K562 (cell line): Measurements from ENCODE around the gene GABPB2. TPM values are rescaled to one million over a fixed set of nuclear protein-coding genes. Genes with fewer than 3 reads are reported as not detected.

Experiments
- BCOR ChIP-seq: fragments of 450-650 bp; IDR thresholded peaks from 2 replicates; pipeline ENCODE4 v1.6.1; 2016
- CREBBP ChIP-seq: IDR thresholded peaks from one replicate; pipeline ENCODE4 v1.6.1; 2012; ENCODE audit warnings: low read depth, mild to moderate bottlenecking, control low read depth, inconsistent platforms, low read length
- GATA2 ChIP-seq: sonication (generic); formaldehyde crosslinking; IDR thresholded peaks from 2 replicates; pipeline ENCODE4 v1.4.0; 2020; ENCODE audit warnings: mild to moderate bottlenecking, missing genetic modification reagents
- GTF2F1 ChIP-seq: IDR thresholded peaks from 2 replicates; pipeline ENCODE4 v1.6.1; 2011; ENCODE audit warnings: low read depth, low read length, improper control_type of control experiment
- HDAC1 ChIP-seq, 2 experiments: fragments of 450-650 bp; IDR thresholded peaks; 2 replicates each; pipeline ENCODE4 v1.6.1; 2016 to 2017; ENCODE audit warnings: inconsistent platforms in 1 of 2, mild to moderate bottlenecking in 1 of 2, moderate library complexity in 1 of 2
- MAFG ChIP-seq: fragments of 450-650 bp; conservative IDR thresholded peaks from 2 replicates; pipeline ENCODE4 v1.6.1; 2016; ENCODE audit warnings: missing genetic modification characterization, missing compliant biosample characterization
- MBD1 ChIP-seq: fragments of 250-450 bp; sonication (Bioruptor Pico); IDR thresholded peaks from 2 replicates; pipeline ENCODE4 v1.8.0; 2022; ENCODE audit warnings: inconsistent platforms
- MEF2D ChIP-seq: conservative IDR thresholded peaks from 2 replicates; pipeline ENCODE4 v1.6.1; 2016; ENCODE audit warnings: low read depth, missing genetic modification characterization, missing compliant biosample characterization
- RUNX1 ChIP-seq: sonication (generic); IDR thresholded peaks from 2 replicates; pipeline ENCODE4 v1.6.1; 2016; ENCODE audit warnings: antibody characterized with exemption, low read depth
- ZBTB9 ChIP-seq: fragments of 450-650 bp; formaldehyde crosslinking; IDR thresholded peaks from 2 replicates; pipeline ENCODE4 v1.4.0; 2020; ENCODE audit warnings: mild to moderate bottlenecking, moderate library complexity
- ZKSCAN3 ChIP-seq: fragments of 250-450 bp; sonication (Bioruptor Pico); IDR thresholded peaks from 2 replicates; pipeline ENCODE4 v1.4.0; 2020
- ZNF263 ChIP-seq: sonication (generic); formaldehyde crosslinking; IDR thresholded peaks from 2 replicates; pipeline ENCODE4 v1.8.0; 2022; ENCODE audit warnings: mild to moderate bottlenecking, missing genetic modification reagents, borderline replicate concordance
- ZNF41 ChIP-seq: fragments of 250-450 bp; sonication (Bioruptor Pico); conservative IDR thresholded peaks from 2 replicates; pipeline ENCODE4 v1.4.0; 2020; ENCODE audit warnings: mild to moderate bottlenecking
- ZNF583 ChIP-seq: fragments of 250-450 bp; sonication (Bioruptor Pico); IDR thresholded peaks from 2 replicates; pipeline ENCODE4 v1.4.0; 2020
- ZNF586 ChIP-seq: fragments of 450-650 bp; formaldehyde crosslinking; conservative IDR thresholded peaks from 2 replicates; pipeline ENCODE4 v1.4.0; 2020; ENCODE audit warnings: mild to moderate bottlenecking, moderate library complexity
- ZNF780A ChIP-seq: fragments of 250-450 bp; sonication (Bioruptor Pico); IDR thresholded peaks from 2 replicates; pipeline ENCODE4 v1.5.0; 2021; ENCODE audit warnings: mild to moderate bottlenecking
- polyA plus RNA-seq, 8 experiments: library from polyadenylated mRNA; depleted of rRNA in 4 of 8; stranded (reverse) in 5 of 8; unstranded in 3 of 8; fragments of >200 nt; fragmentation: Nextera tagmentation in 2 of 8; fragmentation: Illumina TruSeq in 1 of 8; extraction: Ambion mirVana in 2 of 8; extraction: Trizol in 1 of 8; gene quantifications; 2 replicates each; pipeline versions ENCODE4 v1.2.1 to v1.2.3, GENCODE V29; 2011 to 2014; ENCODE audit warnings: inconsistent platforms in 1 of 8, missing spikeins in 1 of 8
- total RNA-seq, 7 experiments: library from RNA; depleted of rRNA in 6 of 7; stranded (reverse); fragments of >200 nt in 6 of 7; fragmentation: Illumina TruSeq in 2 of 7; extraction: Trizol in 2 of 7; gene quantifications; 2 replicates each; pipeline versions ENCODE4 v1.2.1 to v1.2.3, GENCODE V29; 2011 to 2021; ENCODE audit warnings: low replicate concordance in 1 of 7
- TF ChIP-seq, protein P1 (sequence below): IDR thresholded peaks from 3 replicates; pipeline ENCODE4 v1.6.1; 2011; ENCODE audit warnings: borderline replicate concordance, mild to moderate bottlenecking; ENCODE audit not compliant: insufficient read length, insufficient read depth
- TF ChIP-seq, protein P2 (sequence below): fragments of 200-800 bp; sonication (Bioruptor generic); IDR thresholded peaks from 2 replicates; pipeline ENCODE4 v1.6.1; 2016; ENCODE audit warnings: missing genetic modification characterization, missing compliant biosample characterization

The GABPB2 gene
- total and polyA plus RNA-seq, 9 of the 15 experiments (the other 6 are each of a cell fraction or from before 2014, with no cell fraction given): 2.2 to 13.3 (median 6.1) TPM

DNA sequence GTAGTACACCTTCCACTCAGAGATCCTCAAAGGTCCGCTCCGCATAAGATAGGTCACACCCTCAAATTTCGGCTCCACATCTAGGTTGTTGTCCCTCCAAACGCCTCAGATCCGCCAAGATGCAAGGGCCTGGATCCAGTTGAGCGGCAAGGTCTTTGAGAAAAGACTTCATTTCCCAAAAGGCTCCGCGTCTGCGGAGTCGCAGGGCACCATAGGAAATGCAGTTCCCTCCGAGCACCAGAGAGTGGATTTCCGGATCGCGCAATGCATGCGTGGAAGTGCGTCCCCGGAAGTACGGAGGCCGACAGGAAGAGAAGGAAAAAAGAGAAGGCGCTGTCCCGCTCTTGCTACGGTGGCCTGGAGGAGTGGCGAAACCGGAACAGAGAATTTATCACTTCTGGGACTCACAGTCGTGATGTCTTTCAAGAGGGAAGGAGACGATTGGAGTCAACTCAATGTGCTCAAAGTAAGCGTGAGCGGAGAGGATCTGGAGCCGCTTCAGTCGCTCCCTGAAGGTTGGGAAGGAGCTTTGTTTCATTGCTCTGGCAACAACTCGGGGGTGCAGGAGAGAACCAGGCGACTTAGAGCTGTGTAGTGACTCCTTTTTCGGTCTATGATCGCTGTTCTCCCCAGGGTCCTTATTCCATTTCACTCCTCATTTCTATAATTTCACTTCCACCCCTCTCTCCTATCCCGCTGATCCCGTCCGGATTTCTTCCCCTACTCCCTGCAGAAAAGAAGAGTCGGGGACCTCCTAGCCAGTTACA, 95.4 kb downstream of the GABPB2 start, which contains the start of the genes LYSMD1 and SCNM1 (continued):
- TF ChIP-seq MAFG (no peak), GTF2F1 (no peak), RUNX1 (no peak), HDAC1 (IDR thresholded peaks at IDR 0.05) (peak in 1 of 2 experiments; percentile 73; a peak in 2 of 4 replicates), MBD1 (CRISPR knock-in tag) (no peak), ZNF583 (CRISPR knock-in tag) (no peak), ZNF263 (CRISPR knock-in tag) (no peak), BCOR (no peak), ZNF780A (CRISPR knock-in tag) (no peak), ZBTB9 (no peak), ZNF586 (no peak), CREBBP (no peak), GATA2 (no peak), ZNF41 (CRISPR knock-in tag) (no peak), MEF2D (tag) (no peak), ZKSCAN3 (CRISPR knock-in tag) (no peak)
- TF ChIP-seq, protein P1, sequence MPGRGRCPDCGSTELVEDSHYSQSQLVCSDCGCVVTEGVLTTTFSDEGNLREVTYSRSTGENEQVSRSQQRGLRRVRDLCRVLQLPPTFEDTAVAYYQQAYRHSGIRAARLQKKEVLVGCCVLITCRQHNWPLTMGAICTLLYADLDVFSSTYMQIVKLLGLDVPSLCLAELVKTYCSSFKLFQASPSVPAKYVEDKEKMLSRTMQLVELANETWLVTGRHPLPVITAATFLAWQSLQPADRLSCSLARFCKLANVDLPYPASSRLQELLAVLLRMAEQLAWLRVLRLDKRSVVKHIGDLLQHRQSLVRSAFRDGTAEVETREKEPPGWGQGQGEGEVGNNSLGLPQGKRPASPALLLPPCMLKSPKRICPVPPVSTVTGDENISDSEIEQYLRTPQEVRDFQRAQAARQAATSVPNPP: no peak
- TF ChIP-seq, protein P2, sequence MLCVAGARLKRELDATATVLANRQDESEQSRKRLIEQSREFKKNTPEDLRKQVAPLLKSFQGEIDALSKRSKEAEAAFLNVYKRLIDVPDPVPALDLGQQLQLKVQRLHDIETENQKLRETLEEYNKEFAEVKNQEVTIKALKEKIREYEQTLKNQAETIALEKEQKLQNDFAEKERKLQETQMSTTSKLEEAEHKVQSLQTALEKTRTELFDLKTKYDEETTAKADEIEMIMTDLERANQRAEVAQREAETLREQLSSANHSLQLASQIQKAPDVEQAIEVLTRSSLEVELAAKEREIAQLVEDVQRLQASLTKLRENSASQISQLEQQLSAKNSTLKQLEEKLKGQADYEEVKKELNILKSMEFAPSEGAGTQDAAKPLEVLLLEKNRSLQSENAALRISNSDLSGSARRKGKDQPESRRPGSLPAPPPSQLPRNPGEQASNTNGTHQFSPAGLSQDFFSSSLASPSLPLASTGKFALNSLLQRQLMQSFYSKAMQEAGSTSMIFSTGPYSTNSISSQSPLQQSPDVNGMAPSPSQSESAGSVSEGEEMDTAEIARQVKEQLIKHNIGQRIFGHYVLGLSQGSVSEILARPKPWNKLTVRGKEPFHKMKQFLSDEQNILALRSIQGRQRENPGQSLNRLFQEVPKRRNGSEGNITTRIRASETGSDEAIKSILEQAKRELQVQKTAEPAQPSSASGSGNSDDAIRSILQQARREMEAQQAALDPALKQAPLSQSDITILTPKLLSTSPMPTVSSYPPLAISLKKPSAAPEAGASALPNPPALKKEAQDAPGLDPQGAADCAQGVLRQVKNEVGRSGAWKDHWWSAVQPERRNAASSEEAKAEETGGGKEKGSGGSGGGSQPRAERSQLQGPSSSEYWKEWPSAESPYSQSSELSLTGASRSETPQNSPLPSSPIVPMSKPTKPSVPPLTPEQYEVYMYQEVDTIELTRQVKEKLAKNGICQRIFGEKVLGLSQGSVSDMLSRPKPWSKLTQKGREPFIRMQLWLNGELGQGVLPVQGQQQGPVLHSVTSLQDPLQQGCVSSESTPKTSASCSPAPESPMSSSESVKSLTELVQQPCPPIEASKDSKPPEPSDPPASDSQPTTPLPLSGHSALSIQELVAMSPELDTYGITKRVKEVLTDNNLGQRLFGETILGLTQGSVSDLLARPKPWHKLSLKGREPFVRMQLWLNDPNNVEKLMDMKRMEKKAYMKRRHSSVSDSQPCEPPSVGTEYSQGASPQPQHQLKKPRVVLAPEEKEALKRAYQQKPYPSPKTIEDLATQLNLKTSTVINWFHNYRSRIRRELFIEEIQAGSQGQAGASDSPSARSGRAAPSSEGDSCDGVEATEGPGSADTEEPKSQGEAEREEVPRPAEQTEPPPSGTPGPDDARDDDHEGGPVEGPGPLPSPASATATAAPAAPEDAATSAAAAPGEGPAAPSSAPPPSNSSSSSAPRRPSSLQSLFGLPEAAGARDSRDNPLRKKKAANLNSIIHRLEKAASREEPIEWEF: no peak
